NCI-H187 treated with DMSO at 0.1 percent for 48 hours (cell line): Measurements from ENCODE around the gene OR8A1.
"Not testable (repeated sequence)": the region's sequence is repeated elsewhere in the genome, so short reads cannot be mapped to it uniquely, and the experiment has no call there.

Experiments
- DNase-seq: peaks from one replicate; lab custom pipeline; 2025; lab: John Stamatoyannopoulos, UW

Gene OR8A1

GRCh38 chr11:124595302-124595701 lies 25.5 kb downstream of the OR8A1 start:
- DNase-seq = no peak

GRCh38 chr11:124597626-124598025 lies 27.8 kb downstream of the OR8A1 start:
- no peak for DNase-seq

- no peak for DNase-seq
Measured at GRCh38 chr11:124600621-124601320, 31.0 kb downstream of the OR8A1 start.

GRCh38 chr11:124602193-124602592 lies 32.4 kb downstream of the OR8A1 start:
- DNase-seq = no peak

- DNase-seq = not testable (repeated sequence)
Measured at GRCh38 chr11:124602723-124603122, 32.9 kb downstream of the OR8A1 start.

GRCh38 chr11:124605719-124606118 lies 35.9 kb downstream of the OR8A1 start:
- DNase-seq = no peak

- DNase-seq = no peak
Measured at GRCh38 chr11:124608147-124608546, 38.4 kb downstream of the OR8A1 start.

- DNase-seq = no peak
Measured at GRCh38 chr11:124610295-124610694, 40.5 kb downstream of the OR8A1 start.

- DNase-seq = no peak
Measured at GRCh38 chr11:124611064-124611463, 41.3 kb downstream of the OR8A1 start, which contains the start of gene PANX3. TSS of gene PANX3 (plus strand) at chr11:124611428. CDS start at chr11:124611557, 129 bp downstream.

- no peak for DNase-seq
Measured at GRCh38 chr11:124612045-124612444, 42.2 kb downstream of the OR8A1 start.

GRCh38 chr11:124612567-124613246 lies 42.9 kb downstream of the OR8A1 start:
- DNase-seq = no peak

- no peak for DNase-seq
Measured at GRCh38 chr11:124618863-124619262, 49.1 kb downstream of the OR8A1 start.
